HL-60 (cell line): ENCODE data around the gene NOP10.

Experiments
- CTCF ChIP-seq: IDR thresholded peaks from one replicate; pipeline ENCODE4 v1.5.1; 2011; ENCODE audit warnings: low read length, control low read depth, inconsistent platforms; ENCODE audit not compliant: insufficient read depth
- POLR2AphosphoS5 ChIP-seq: IDR thresholded peaks from 2 replicates; pipeline ENCODE4 v1.6.1; 2012; ENCODE audit warnings: low read depth
- REST ChIP-seq: IDR thresholded peaks from 2 replicates; pipeline ENCODE4 v1.6.1; 2012; ENCODE audit warnings: low read depth; ENCODE audit not compliant: insufficient replicate concordance
- SPI1 ChIP-seq: IDR thresholded peaks from 2 replicates; pipeline ENCODE4 v1.6.1; 2012; ENCODE audit warnings: low read depth, mild to moderate bottlenecking, borderline replicate concordance

GRCh38 chr15:34297059-34297458 lies 45.9 kb downstream of the NOP10 start:
- TF ChIP-seq CTCF (no peak), POLR2AphosphoS5 (no peak), REST (no peak), SPI1 (no peak)
